ENCODE results near the gene ANKRD29.

ANKRD29 gene
- long read RNA-seq, partial matches to known transcripts: 0 of 1 reads
- long read RNA-seq, other reads (novel, unspliced or antisense): 1 of 1 reads

- TF ChIP-seq SPI1 (IDR thresholded peaks at IDR 0.05; ENCODE audit: borderline replicate concordance, low read depth) (no peak), POLR2AphosphoS5 (IDR thresholded peaks at IDR 0.05; ENCODE audit: low read depth) (peak; percentile 40; the same call in 1 of the 2 replicates)
- peaks cover 63% of the 10 kb centered on the region for H3K27me3 ChIP-seq (ENCODE audit: insufficient read depth, poor library complexity, severe bottlenecking)
- H3K4me3 ChIP-seq (replicated peaks; ENCODE audit: insufficient read depth, low read length): peak within 1 kb of the TSS; percentile 40
- no peak within 1 kb of the TSS for H3K27ac ChIP-seq (replicated peaks)
- peak; percentile 30 to 79 for DNase-seq (ENCODE audit: low read depth in 1 of 2, low spot score in 1 of 2)
These were observed at the start of gene ANKRD29 for GRCh38 chr18:23662309-23663263. Gene ANKRD29 (minus strand): TSS chr18:23662911. CDS start chr18:23662730, 181 bp downstream.

- DNase-seq (ENCODE audit: low read depth in 1 of 2, low spot score in 1 of 2): no peak
- TF ChIP-seq REST (IDR thresholded peaks at IDR 0.05; ENCODE audit: insufficient replicate concordance, low read depth) (no peak), POLR2AphosphoS5 (IDR thresholded peaks at IDR 0.05; ENCODE audit: low read depth) (no peak), GABPA (IDR thresholded peaks at IDR 0.05; ENCODE audit: low read depth) (no peak), SPI1 (IDR thresholded peaks at IDR 0.05; ENCODE audit: borderline replicate concordance, low read depth) (no peak), CTCF (IDR thresholded peaks at IDR 0.05; ENCODE audit: insufficient read depth, low read length) (no peak)
- Histone ChIP-seq H3K27ac (replicated peaks) (no peak overlapping the region), H3K27me3 (ENCODE audit: insufficient read depth, poor library complexity, severe bottlenecking) (peaks cover 3% of the 10 kb centered on the region), H3K4me3 (replicated peaks; ENCODE audit: insufficient read depth, low read length) (no peak overlapping the region)
These were observed 49.7 kb upstream of the ANKRD29 start for GRCh38 chr18:23712445-23712844.

- Histone ChIP-seq H3K27ac (replicated peaks) (no peak overlapping the region), H3K4me3 (replicated peaks; ENCODE audit: insufficient read depth, low read length) (no peak overlapping the region), H3K27me3 (ENCODE audit: insufficient read depth, poor library complexity, severe bottlenecking) (peaks cover 3% of the 10 kb centered on the region)
- DNase-seq (ENCODE audit: low read depth in 1 of 2, low spot score in 1 of 2): no peak
- TF ChIP-seq REST (IDR thresholded peaks at IDR 0.05; ENCODE audit: insufficient replicate concordance, low read depth): no peak
- TF ChIP-seq GABPA (IDR thresholded peaks at IDR 0.05; ENCODE audit: low read depth): no peak
- no peak for TF ChIP-seq SPI1 (IDR thresholded peaks at IDR 0.05; ENCODE audit: borderline replicate concordance, low read depth)
- TF ChIP-seq CTCF (IDR thresholded peaks at IDR 0.05; ENCODE audit: insufficient read depth, low read length): no peak
- TF ChIP-seq POLR2AphosphoS5 (IDR thresholded peaks at IDR 0.05; ENCODE audit: low read depth): no peak
These were observed 48.7 kb upstream of the ANKRD29 start for GRCh38 chr18:23711426-23711825.

GRCh38 chr18:23710946-23711345 is 48.2 kb upstream of the ANKRD29 start:
- no peak overlapping the region for H3K4me3 ChIP-seq (replicated peaks; ENCODE audit: insufficient read depth, low read length)
- H3K27ac ChIP-seq (replicated peaks): no peak overlapping the region
- H3K27me3 ChIP-seq (ENCODE audit: insufficient read depth, poor library complexity, severe bottlenecking): peaks cover 3% of the 10 kb centered on the region
- no peak for DNase-seq (ENCODE audit: low read depth in 1 of 2, low spot score in 1 of 2)
- TF ChIP-seq SPI1 (IDR thresholded peaks at IDR 0.05; ENCODE audit: borderline replicate concordance, low read depth) (no peak), CTCF (IDR thresholded peaks at IDR 0.05; ENCODE audit: insufficient read depth, low read length) (no peak), GABPA (IDR thresholded peaks at IDR 0.05; ENCODE audit: low read depth) (no peak), POLR2AphosphoS5 (IDR thresholded peaks at IDR 0.05; ENCODE audit: low read depth) (no peak), REST (IDR thresholded peaks at IDR 0.05; ENCODE audit: insufficient replicate concordance, low read depth) (no peak)

Data from HL-60 (cell line).